Right ventricle myocardium superior (tissue), 1 donor: ENCODE data around the gene ZNF292. TPM values are rescaled to one million over a fixed set of nuclear protein-coding genes. Genes with fewer than 3 reads are reported as not detected.
A peak's percentile ranks its signal among the peaks of the same experiment; 100 is the strongest.
"Not testable (repeated sequence)": the region's sequence is repeated elsewhere in the genome, so short reads cannot be mapped to it uniquely, and the experiment has no call there.

Source experiments
- ATAC-seq: fragments of 200-7000 bp; cut with Tn5 transposase; one replicate; pipeline ENCODE4 v1.9.1; 2020; ENCODE audit warnings: mild to moderate bottlenecking; ENCODE audit not compliant: poor library complexity
- DNase-seq: peaks from one replicate; pipeline ENCODE4 v3.0.0-alpha.2; 2020
- intact Hi-C: fragments of 100-400 bp; cut with DNase I; formaldehyde crosslinking; loops from one replicate; pipeline ENCODE4 v1.11.2; 2022
- long read RNA-seq: library from polyadenylated mRNA; unstranded; transcript quantifications from one replicate; pipeline ENCODE4 v2.0.0, GENCODE V29; 2021
- total RNA-seq: library from RNA; stranded (reverse); fragmentation: NEBNext Ultra II Directional; extraction: Animal tissue kit (Norgen Biotek cat#: 25700); gene quantifications from one replicate; pipeline ENCODE4 v1.2.1, GENCODE V29; 2021
- donor health status: DM: no; HTN: yes; CAD: no; lungs with severe emphysema.

ZNF292 gene
- total RNA-seq, result 29.4 TPM
- long read RNA-seq, partial matches to known transcripts, result 0 of 3 reads
- long read RNA-seq, other reads (novel, unspliced or antisense), result 3 of 3 reads

GRCh38 chr6:87154993-87155841 is at the start of gene ZNF292:
TSS of gene ZNF292 (plus strand) at chr6:87155565. CDS start at chr6:87155592, 27 bp downstream.
- peak; percentile 98 for DNase-seq
- intact Hi-C loops, result loop anchor here (10.0 kb wide), 2 partner anchors 90 to 320 kb away; partner anchors contain the start of gene SLC35A1
- ATAC-seq, result peak; percentile 89

- ATAC-seq (no peak), DNase-seq (no peak)
- intact Hi-C loops, result no loop called here
Measured at GRCh38 chr6:87105823-87106222, 49.5 kb upstream of the ZNF292 start.

GRCh38 chr6:87110636-87111035 is 44.7 kb upstream of the ZNF292 start:
- ATAC-seq (no peak), DNase-seq (no peak)
- intact Hi-C loops, result no loop called here

GRCh38 chr6:87115402-87116135 is 39.8 kb upstream of the ZNF292 start:
- DNase-seq (no peak), ATAC-seq (no peak)
- intact Hi-C loops, result no loop called here

- DNase-seq (no peak), ATAC-seq (no peak)
- intact Hi-C loops, result no loop called here
Measured at GRCh38 chr6:87116922-87117321, 38.4 kb upstream of the ZNF292 start.

- ATAC-seq (no peak), DNase-seq (no peak)
- intact Hi-C loops, result no loop called here
Measured at GRCh38 chr6:87118054-87118453, 37.3 kb upstream of the ZNF292 start.

- ATAC-seq (no peak), DNase-seq (no peak)
- intact Hi-C loops, result no loop called here
Measured at GRCh38 chr6:87122477-87122876, 32.9 kb upstream of the ZNF292 start.

- ATAC-seq (no peak), DNase-seq (no peak)
- intact Hi-C loops, result no loop called here
Measured at GRCh38 chr6:87124074-87124473, 31.3 kb upstream of the ZNF292 start.

- intact Hi-C loops, result no loop called here
- DNase-seq, result no peak
Measured at GRCh38 chr6:87126501-87126900, 28.9 kb upstream of the ZNF292 start.

GRCh38 chr6:87127737-87128136 is 27.6 kb upstream of the ZNF292 start:
- ATAC-seq (no peak), DNase-seq (no peak)
- intact Hi-C loops, result no loop called here

More at GRCh38 chr6:87126501-87126900, 28.9 kb upstream of the ZNF292 start:
- no peak for ATAC-seq

- DNase-seq, result no peak
Measured at GRCh38 chr6:87136963-87137362, 18.4 kb upstream of the ZNF292 start.

GRCh38 chr6:87139236-87139635 is 16.1 kb upstream of the ZNF292 start:
- intact Hi-C loops, result no loop called here
- ATAC-seq (peak; percentile 57), DNase-seq (no peak)

More at GRCh38 chr6:87136963-87137362, 18.4 kb upstream of the ZNF292 start:
- intact Hi-C loops, result no loop called here
- no peak for ATAC-seq

- DNase-seq, ATAC-seq, intact Hi-C loops: not testable (repeated sequence)
Measured at GRCh38 chr6:87139927-87140326, 15.4 kb upstream of the ZNF292 start.

GRCh38 chr6:87146363-87146762 is 9.0 kb upstream of the ZNF292 start:
- no peak for ATAC-seq
- intact Hi-C loops, result no loop called here
- no peak for DNase-seq

- DNase-seq, result no peak
- no peak for ATAC-seq
- intact Hi-C loops, result loop anchor here (10.0 kb wide), 2 partner anchors 94 to 324 kb away; partner anchors contain the start of gene SLC35A1
Measured at GRCh38 chr6:87150406-87150805, 5.0 kb upstream of the ZNF292 start.

GRCh38 chr6:87151471-87151780 is 3.9 kb upstream of the ZNF292 start:
- DNase-seq (no peak), ATAC-seq (no peak)
- intact Hi-C loops, result loop anchor here (10.0 kb wide), 2 partner anchors 93 to 323 kb away; partner anchors contain the start of gene SLC35A1

GRCh38 chr6:87151781-87152525 is 3.4 kb upstream of the ZNF292 start:
- ATAC-seq (peak; percentile 57), DNase-seq (peak; percentile 82)
- intact Hi-C loops, result loop anchor here (10.0 kb wide), 2 partner anchors 93 to 323 kb away; partner anchors contain the start of gene SLC35A1

GRCh38 chr6:87152526-87152955 is 2.8 kb upstream of the ZNF292 start:
- ATAC-seq (no peak), DNase-seq (no peak)
- intact Hi-C loops, result loop anchor here (10.0 kb wide), 2 partner anchors 92 to 322 kb away; partner anchors contain the start of gene SLC35A1

GRCh38 chr6:87154641-87154992 is 748 bp upstream of the ZNF292 start:
- no peak for DNase-seq
- ATAC-seq, result no peak
- intact Hi-C loops, result loop anchor here (10.0 kb wide), 2 partner anchors 90 to 320 kb away; partner anchors contain the start of gene SLC35A1
